MCF 10A (cell line): ENCODE measurements around the gene CNST. TPM values are rescaled to one million over a fixed set of nuclear protein-coding genes. Genes with fewer than 3 reads are reported as not detected.

Experiments
- BruUV-seq: library from RNA; stranded (reverse); fragments of 400-500 nt; replicated peaks from 2 replicates; lab custom pipeline; 2021; lab: Mats Ljungman, UMichigan
- CTCF ChIA-PET: fragments of 300-600 bp; sonication (Branson Sonifier 250); formaldehyde crosslinking; extraction: SDS; loops from one replicate; lab custom pipeline; 2021; ENCODE audit warnings: antibody characterized with exemption, inconsistent platforms; lab: Yijun Ruan, JAX
- POLR2A ChIA-PET: fragments of 300-600, 350-650 bp; sonication (Branson Sonifier 250); formaldehyde crosslinking; extraction: SDS; loops from one replicate; lab custom pipeline; 2020; ENCODE audit warnings: antibody characterized with exemption, inconsistent platforms; lab: Yijun Ruan, JAX
- DNase-seq: peaks from one replicate; pipeline ENCODE4 v3.0.0-alpha.2; 2018; ENCODE audit not compliant: unreplicated experiment
- H3K27ac Mint-ChIP-seq: one replicate; pipeline ENCODE4 v1.8.0; 2022; ENCODE audit warnings: mild to moderate bottlenecking, low read depth, mixed read lengths; ENCODE audit not compliant: unreplicated experiment
- H3K27me3 Mint-ChIP-seq: one replicate; pipeline ENCODE4 v1.8.0; 2022; ENCODE audit warnings: mixed read lengths; ENCODE audit not compliant: insufficient read depth, unreplicated experiment
- H3K36me3 Mint-ChIP-seq: one replicate; pipeline ENCODE4 v1.8.0; 2022; ENCODE audit warnings: mild to moderate bottlenecking, moderate library complexity, mixed read lengths; ENCODE audit not compliant: insufficient read depth, unreplicated experiment
- H3K4me1 Mint-ChIP-seq: one replicate; pipeline ENCODE4 v1.8.0; 2022; ENCODE audit warnings: mixed read lengths; ENCODE audit not compliant: insufficient read depth, unreplicated experiment
- H3K4me3 Mint-ChIP-seq: one replicate; pipeline ENCODE4 v1.8.0; 2022; ENCODE audit warnings: mild to moderate bottlenecking, moderate library complexity, mixed read lengths; ENCODE audit not compliant: unreplicated experiment
- H3K9me3 Mint-ChIP-seq: one replicate; pipeline ENCODE4 v1.8.0; 2022; ENCODE audit warnings: mixed read lengths; ENCODE audit not compliant: unreplicated experiment
- intact Hi-C: fragments of 100-400 bp; cut with micrococcal nuclease; formaldehyde crosslinking; loops from 2 replicates; pipeline ENCODE4 v1.14.1; 2022
- total RNA-seq: library from RNA; stranded (reverse); gene quantifications from 2 replicates; pipeline ENCODE4 v1.2.3, GENCODE V29; 2022
- TF ChIP-seq, protein P1 (sequence below): fragments of 200-600 bp; IDR thresholded peaks from one replicate; pipeline ENCODE4 v1.8.0; 2022; ENCODE audit warnings: antibody characterized with exemption, mild to moderate bottlenecking; ENCODE audit not compliant: unreplicated experiment

CNST gene
- total RNA-seq, 1 experiment from 2014 or later, result 48.3 TPM

DNA sequence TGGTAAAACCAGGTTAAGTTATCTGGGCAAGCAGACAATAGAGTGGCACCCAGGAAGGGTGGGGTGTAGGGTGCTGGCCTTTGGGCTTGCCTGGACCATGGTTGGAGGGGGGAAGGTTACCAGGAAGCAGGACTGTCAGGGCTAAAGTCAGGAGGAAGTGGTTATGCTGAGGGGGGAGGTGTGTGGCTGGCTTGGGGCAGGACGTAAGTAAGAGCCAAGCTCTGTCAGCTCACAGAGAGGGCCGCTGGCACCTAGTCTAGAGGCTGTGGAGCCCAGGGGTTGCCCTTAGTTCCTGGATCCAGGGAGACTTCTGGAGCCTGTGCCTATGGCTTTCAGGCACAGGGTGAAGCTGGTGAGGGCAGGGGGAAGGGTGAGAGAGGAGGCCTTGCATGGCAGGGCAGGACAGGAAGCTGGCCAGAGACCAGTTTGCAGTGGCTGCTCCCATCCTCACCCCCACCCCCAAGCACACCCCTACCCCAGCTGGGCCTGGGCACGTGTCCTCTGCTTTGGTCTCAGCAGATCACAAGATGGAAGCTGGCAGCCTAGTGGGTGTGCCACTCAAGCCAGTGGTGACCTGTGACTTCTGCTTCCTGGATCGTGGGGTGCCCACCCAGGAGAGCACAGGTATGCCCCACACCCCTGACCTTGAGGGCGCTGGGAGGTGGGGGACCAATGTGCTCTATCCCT lies 38.7 kb upstream of the CNST start:
- ChIA-PET CTCF (interaction anchor here (0.6 to 1.8 kb wide), 6 partner anchors 20 to 1554 kb away, joined by 3 to 6 read pairs (median 4); partner anchors contain the start of gene SMYD3), POLR2A (no interaction called here)
- BruUV-seq, result no TSS peak
- Mint-ChIP-seq H3K27ac (no peak overlapping the region), H3K4me3 (no peak overlapping the region), H3K36me3 (peaks cover 5% of the 10 kb centered on the region), H3K9me3 (peaks cover 9% of the 10 kb centered on the region), H3K4me1 (peaks cover 17% of the 10 kb centered on the region), H3K27me3 (no peaks in the 10 kb centered on the region)
- TF ChIP-seq, protein P1, sequence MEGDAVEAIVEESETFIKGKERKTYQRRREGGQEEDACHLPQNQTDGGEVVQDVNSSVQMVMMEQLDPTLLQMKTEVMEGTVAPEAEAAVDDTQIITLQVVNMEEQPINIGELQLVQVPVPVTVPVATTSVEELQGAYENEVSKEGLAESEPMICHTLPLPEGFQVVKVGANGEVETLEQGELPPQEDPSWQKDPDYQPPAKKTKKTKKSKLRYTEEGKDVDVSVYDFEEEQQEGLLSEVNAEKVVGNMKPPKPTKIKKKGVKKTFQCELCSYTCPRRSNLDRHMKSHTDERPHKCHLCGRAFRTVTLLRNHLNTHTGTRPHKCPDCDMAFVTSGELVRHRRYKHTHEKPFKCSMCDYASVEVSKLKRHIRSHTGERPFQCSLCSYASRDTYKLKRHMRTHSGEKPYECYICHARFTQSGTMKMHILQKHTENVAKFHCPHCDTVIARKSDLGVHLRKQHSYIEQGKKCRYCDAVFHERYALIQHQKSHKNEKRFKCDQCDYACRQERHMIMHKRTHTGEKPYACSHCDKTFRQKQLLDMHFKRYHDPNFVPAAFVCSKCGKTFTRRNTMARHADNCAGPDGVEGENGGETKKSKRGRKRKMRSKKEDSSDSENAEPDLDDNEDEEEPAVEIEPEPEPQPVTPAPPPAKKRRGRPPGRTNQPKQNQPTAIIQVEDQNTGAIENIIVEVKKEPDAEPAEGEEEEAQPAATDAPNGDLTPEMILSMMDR, result no peak
- intact Hi-C loops, result loop anchor here (2.0 kb wide), 1 partner anchor 31 kb away; no protein-coding TSS in a partner anchor
- no peak for DNase-seq

DNA sequence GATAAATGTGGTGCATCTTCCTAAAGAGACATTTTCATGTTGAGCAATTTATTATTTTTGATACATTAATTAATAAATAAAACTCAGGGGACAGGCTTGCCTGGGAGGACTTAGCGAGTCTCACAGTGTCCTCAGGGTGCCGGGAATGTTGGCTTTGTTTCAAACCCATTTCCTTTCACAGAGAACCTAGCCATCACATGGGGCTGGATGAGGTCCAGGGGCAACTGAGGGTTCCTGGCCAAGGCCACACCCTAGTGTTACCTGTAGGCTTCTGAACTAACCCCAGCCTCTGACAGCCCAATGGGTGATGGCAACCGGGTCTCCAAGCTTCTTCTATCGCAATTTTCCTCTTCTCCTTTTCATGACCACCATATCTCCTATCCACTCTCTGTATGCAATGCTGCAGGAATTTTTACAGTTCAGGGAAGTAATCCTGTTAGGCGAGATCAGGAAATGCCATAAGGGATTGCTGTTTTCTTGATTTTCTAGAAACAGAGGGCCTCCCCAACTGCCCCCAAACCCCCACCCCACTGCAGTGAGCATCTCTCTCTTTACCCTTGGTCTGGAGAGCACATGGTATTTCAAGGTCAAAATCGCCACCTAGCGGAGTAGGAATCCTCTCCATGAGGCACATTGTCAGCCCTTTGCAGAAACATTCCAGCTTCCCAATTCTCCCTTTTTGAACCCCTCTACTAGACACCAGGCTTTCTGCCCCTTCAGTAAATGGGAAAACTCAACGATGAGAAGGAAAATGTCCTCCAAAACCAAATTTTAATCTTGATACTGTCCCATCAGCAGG lies 37.1 kb upstream of the CNST start:
- POLR2A ChIA-PET, result no interaction called here
- intact Hi-C loops, result loop anchor here (2.0 kb wide), 1 partner anchor 32 kb away; no protein-coding TSS in a partner anchor
- Mint-ChIP-seq H3K4me3 (no peak overlapping the region), H3K27ac (no peak overlapping the region), H3K9me3 (peaks cover 9% of the 10 kb centered on the region), H3K36me3 (peaks cover 5% of the 10 kb centered on the region), H3K27me3 (no peaks in the 10 kb centered on the region), H3K4me1 (peaks cover 17% of the 10 kb centered on the region)
- BruUV-seq, result no TSS peak
- TF ChIP-seq, protein P1, result no peak
- peak; percentile 81 for DNase-seq
- CTCF ChIA-PET, result interaction anchor here (1.0 kb wide), 2 partner anchors 22 to 705 kb away, joined by 3 to 5 read pairs; partner anchors contain the start of gene SMYD3

DNA sequence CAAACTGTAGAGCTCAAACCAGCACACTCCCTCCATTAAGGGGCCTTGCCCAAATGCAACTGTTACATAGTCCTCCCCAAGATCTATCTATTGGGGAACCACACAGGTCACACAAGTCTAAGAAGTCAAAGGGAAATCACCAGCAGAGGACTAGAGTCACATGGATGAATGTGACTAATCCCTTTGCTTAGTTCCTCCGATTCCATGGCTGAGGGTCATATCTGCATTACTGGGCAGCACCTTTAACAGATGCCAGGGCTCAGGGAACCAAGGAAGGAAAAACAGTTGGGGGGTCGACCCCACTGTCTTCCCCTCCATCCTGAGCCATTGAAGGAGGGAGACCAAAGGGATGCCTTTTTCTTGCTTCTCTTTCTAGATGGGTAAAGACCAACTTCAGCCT lies 35.8 kb upstream of the CNST start:
- Mint-ChIP-seq H3K4me1 (peaks cover 17% of the 10 kb centered on the region), H3K27ac (no peak overlapping the region), H3K9me3 (peaks cover 9% of the 10 kb centered on the region), H3K4me3 (no peak overlapping the region), H3K36me3 (peaks cover 5% of the 10 kb centered on the region), H3K27me3 (no peaks in the 10 kb centered on the region)
- TF ChIP-seq, protein P1, result no peak
- no TSS peak for BruUV-seq
- intact Hi-C loops, result no loop called here
- ChIA-PET POLR2A (no interaction called here), CTCF (interaction anchor here (0.6 to 1.4 kb wide), 5 partner anchors 10 to 1152 kb away, joined by 3 to 6 read pairs (median 4); partner anchors contain the start of genes CNST and TFB2M)
- no peak for DNase-seq

DNA sequence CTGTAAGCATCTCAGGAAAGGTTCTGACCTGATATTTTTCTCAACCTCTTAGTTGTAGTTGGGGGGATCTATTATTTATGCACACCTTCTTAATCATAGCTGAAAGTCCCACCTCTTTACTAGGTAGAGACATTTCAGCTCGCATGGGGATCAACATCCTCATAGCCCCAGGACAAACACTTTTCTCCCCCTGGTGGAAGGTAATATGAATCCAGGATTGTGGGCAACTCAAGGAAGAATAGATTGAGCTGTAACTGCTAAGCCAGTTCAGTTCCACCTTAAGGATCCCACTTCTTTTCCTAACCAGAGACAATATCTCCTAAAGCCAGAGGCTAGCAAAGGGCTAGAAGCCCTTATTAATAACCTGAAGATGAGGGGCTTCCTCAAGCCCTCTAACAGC lies 33.7 kb upstream of the CNST start:
- Mint-ChIP-seq H3K4me1 (peaks cover 12% of the 10 kb centered on the region), H3K27me3 (no peaks in the 10 kb centered on the region), H3K4me3 (no peak overlapping the region), H3K27ac (no peak overlapping the region), H3K36me3 (peaks cover 5% of the 10 kb centered on the region), H3K9me3 (peaks cover 9% of the 10 kb centered on the region)
- ChIA-PET POLR2A (interaction anchor here (0.8 kb wide), 1 partner anchor 1537 kb away, joined by 3 read pairs; no protein-coding TSS in a partner anchor), CTCF (interaction anchor here (0.6 to 2.6 kb wide), 4 partner anchors 15 to 917 kb away, joined by 3 to 9 read pairs (median 4); no protein-coding TSS in a partner anchor)
- intact Hi-C loops, result no loop called here
- TF ChIP-seq, protein P1, result no peak
- BruUV-seq, result no TSS peak
- no peak for DNase-seq
